Measurements from ENCODE around the gene RNU4-1.

The RNU4-1 gene

GRCh38 chr12:120283318-120283717, 9.7 kb downstream of the RNU4-1 start (continued):
- TF ChIP-seq TSHZ2 (CRISPR knock-in tag; IDR thresholded peaks at IDR 0.05) = no peak
- TF ChIP-seq TOX (CRISPR knock-in tag; IDR thresholded peaks at IDR 0.05; ENCODE audit: borderline replicate concordance) = no peak
- TF ChIP-seq ARNTL (CRISPR knock-in tag; IDR thresholded peaks at IDR 0.05; ENCODE audit: borderline replicate concordance, low read depth) = no peak
- TF ChIP-seq PPARA (CRISPR knock-in tag; IDR thresholded peaks at IDR 0.05; ENCODE audit: borderline replicate concordance) = no peak

- TF ChIP-seq ZNF8 (CRISPR knock-in tag; IDR thresholded peaks at IDR 0.05) = no peak
- no peak for TF ChIP-seq ISL1 (CRISPR knock-in tag; IDR thresholded peaks at IDR 0.05)
- no peak for TF ChIP-seq ZNF70 (CRISPR knock-in tag; IDR thresholded peaks at IDR 0.05)
- TF ChIP-seq TSHZ2 (CRISPR knock-in tag; IDR thresholded peaks at IDR 0.05) = no peak
- no peak for TF ChIP-seq ZFP3 (CRISPR knock-in tag; IDR thresholded peaks at IDR 0.05)
- no peak for ATAC-seq
Measured at GRCh38 chr12:120278137-120279069, 14.6 kb downstream of the RNU4-1 start.

GRCh38 chr12:120276734-120277133, 16.3 kb downstream of the RNU4-1 start:
- TF ChIP-seq ISL1 (CRISPR knock-in tag; IDR thresholded peaks at IDR 0.05) (no peak), OSR1 (CRISPR knock-in tag; IDR thresholded peaks at IDR 0.05) (no peak), RARB (CRISPR knock-in tag; IDR thresholded peaks at IDR 0.05) (no peak), SNAI2 (CRISPR knock-in tag; IDR thresholded peaks at IDR 0.05) (no peak), CSRNP3 (CRISPR knock-in tag; IDR thresholded peaks at IDR 0.05) (no peak), PATZ1 (CRISPR knock-in tag; IDR thresholded peaks at IDR 0.05; ENCODE audit: borderline replicate concordance) (no peak), ZC3H10 (CRISPR knock-in tag; IDR thresholded peaks at IDR 0.05) (no peak), BACH2 (CRISPR knock-in tag; IDR thresholded peaks at IDR 0.05; ENCODE audit: borderline replicate concordance) (no peak), ZFP3 (CRISPR knock-in tag; IDR thresholded peaks at IDR 0.05) (no peak), TOX (CRISPR knock-in tag; IDR thresholded peaks at IDR 0.05; ENCODE audit: borderline replicate concordance) (no peak), ZFP30 (CRISPR knock-in tag; IDR thresholded peaks at IDR 0.05) (no peak), TSHZ2 (CRISPR knock-in tag; IDR thresholded peaks at IDR 0.05) (no peak), ARNTL (CRISPR knock-in tag; IDR thresholded peaks at IDR 0.05; ENCODE audit: borderline replicate concordance, low read depth) (no peak), ZNF8 (CRISPR knock-in tag; IDR thresholded peaks at IDR 0.05) (no peak), TCF4 (CRISPR knock-in tag; IDR thresholded peaks at IDR 0.05; ENCODE audit: borderline replicate concordance) (no peak)
- no peak for ATAC-seq

Data from SK-N-SH treated with all-trans-retinoic acid at 6 μM for 48 hours (cell line).